ENCODE measurements around the gene C2orf92.

C2orf92 gene

GRCh38 chr2:97741686-97742085 lies 72.2 kb downstream of the C2orf92 start:
- H3K4me3 ChIP-seq (replicated peaks; ENCODE audit: low read depth, low read length), result no peak overlapping the region
- TF ChIP-seq CTCF (IDR thresholded peaks at IDR 0.05; ENCODE audit: insufficient read depth, low read length, poor library complexity, severe bottlenecking), result no peak
- no peaks in the 10 kb centered on the region for H3K27me3 ChIP-seq (replicated peaks; ENCODE audit: control insufficient read depth, insufficient read depth, low read length)
- no peak for DNase-seq (ENCODE audit: extremely low read depth, insufficient read length)
- H3K36me3 ChIP-seq (ENCODE audit: control insufficient read depth, insufficient read depth, low read length), result no peaks in the 10 kb centered on the region

DNA sequence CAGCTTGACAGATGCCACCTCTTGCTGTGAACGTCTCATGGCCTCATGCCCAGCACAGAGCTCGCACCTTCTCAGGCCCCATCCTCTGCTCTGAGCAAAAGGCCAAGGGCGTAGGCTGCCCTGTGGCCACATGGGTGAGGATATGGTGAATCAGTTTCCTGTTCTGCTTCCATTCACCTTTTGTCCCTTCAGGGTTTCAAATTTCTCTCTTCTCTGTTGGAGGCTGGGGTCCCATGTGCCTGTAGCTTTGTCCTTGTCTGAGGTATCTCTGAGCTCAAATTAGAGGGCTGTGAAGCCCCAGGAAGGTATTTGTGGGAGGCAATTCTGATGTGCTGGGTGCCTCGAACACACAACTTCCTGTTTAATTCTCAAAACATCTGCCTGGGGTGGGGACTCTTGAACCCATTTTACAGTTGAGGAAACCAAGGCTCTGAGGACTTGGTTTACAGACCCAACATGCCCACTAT lies 72.9 kb downstream of the C2orf92 start:
- no peak for TF ChIP-seq CTCF (IDR thresholded peaks at IDR 0.05; ENCODE audit: insufficient read depth, low read length, poor library complexity, severe bottlenecking)
- no peaks in the 10 kb centered on the region for H3K36me3 ChIP-seq (ENCODE audit: control insufficient read depth, insufficient read depth, low read length)
- no peak overlapping the region for H3K4me3 ChIP-seq (replicated peaks; ENCODE audit: low read depth, low read length)
- no peaks in the 10 kb centered on the region for H3K27me3 ChIP-seq (replicated peaks; ENCODE audit: control insufficient read depth, insufficient read depth, low read length)
- no peak for DNase-seq (ENCODE audit: extremely low read depth, insufficient read length)

DNA sequence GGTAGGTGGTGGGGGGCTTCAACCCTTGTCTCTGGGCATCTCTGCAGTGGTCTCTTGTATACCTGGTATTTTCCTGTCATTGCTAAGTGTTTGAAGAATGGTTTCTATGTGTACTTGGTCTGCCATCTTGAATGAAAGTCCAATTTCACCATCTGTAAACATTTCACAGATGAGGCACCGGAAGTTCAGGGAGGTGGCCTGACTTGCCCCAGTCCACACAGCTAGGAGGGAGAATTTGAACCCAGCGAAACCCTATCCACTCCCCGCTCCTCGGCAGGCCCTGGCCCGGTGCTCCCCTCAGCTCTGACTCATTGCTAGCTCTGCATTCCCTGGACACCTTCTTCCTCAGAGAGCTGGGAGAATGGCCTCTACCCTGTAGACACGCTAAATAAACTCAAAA lies 74.4 kb downstream of the C2orf92 start:
- no peaks in the 10 kb centered on the region for H3K36me3 ChIP-seq (ENCODE audit: control insufficient read depth, insufficient read depth, low read length)
- no peaks in the 10 kb centered on the region for H3K27me3 ChIP-seq (replicated peaks; ENCODE audit: control insufficient read depth, insufficient read depth, low read length)
- no peak for DNase-seq (ENCODE audit: extremely low read depth, insufficient read length)
- H3K4me3 ChIP-seq (replicated peaks; ENCODE audit: low read depth, low read length), result no peak overlapping the region
- TF ChIP-seq CTCF (IDR thresholded peaks at IDR 0.05; ENCODE audit: insufficient read depth, low read length, poor library complexity, severe bottlenecking), result no peak

GRCh38 chr2:97745474-97746174 lies 76.1 kb downstream of the C2orf92 start:
- no peak for TF ChIP-seq CTCF (IDR thresholded peaks at IDR 0.05; ENCODE audit: insufficient read depth, low read length, poor library complexity, severe bottlenecking)
- no peak for DNase-seq (ENCODE audit: extremely low read depth, insufficient read length)
- no peaks in the 10 kb centered on the region for H3K27me3 ChIP-seq (replicated peaks; ENCODE audit: control insufficient read depth, insufficient read depth, low read length)
- no peaks in the 10 kb centered on the region for H3K36me3 ChIP-seq (ENCODE audit: control insufficient read depth, insufficient read depth, low read length)
- H3K4me3 ChIP-seq (replicated peaks; ENCODE audit: low read depth, low read length), result no peak overlapping the region

DNA sequence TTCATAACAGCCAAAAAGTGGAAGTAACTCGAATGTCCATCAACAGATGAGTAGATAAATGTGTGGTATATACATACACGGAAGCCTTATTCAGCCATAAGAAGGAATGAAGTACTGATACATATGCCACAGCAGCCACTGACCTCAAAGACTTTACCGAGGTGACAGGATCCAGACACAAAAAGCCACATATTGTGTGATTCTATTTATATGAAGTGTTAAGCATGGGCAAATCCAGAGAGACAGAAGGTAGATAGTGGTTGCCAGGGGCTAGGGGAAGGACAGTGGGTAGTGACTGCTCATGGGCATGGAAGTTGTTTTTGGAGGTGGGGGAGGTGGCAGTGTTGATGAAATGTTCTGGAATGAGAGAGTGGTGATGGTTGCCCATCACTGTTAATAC lies 77.8 kb downstream of the C2orf92 start:
- no peak for DNase-seq (ENCODE audit: extremely low read depth, insufficient read length)
- Histone ChIP-seq H3K27me3 (replicated peaks; ENCODE audit: control insufficient read depth, insufficient read depth, low read length) (no peaks in the 10 kb centered on the region), H3K4me3 (replicated peaks; ENCODE audit: low read depth, low read length) (no peak overlapping the region), H3K36me3 (ENCODE audit: control insufficient read depth, insufficient read depth, low read length) (no peaks in the 10 kb centered on the region)
- no peak for TF ChIP-seq CTCF (IDR thresholded peaks at IDR 0.05; ENCODE audit: insufficient read depth, low read length, poor library complexity, severe bottlenecking)

GRCh38 chr2:97747716-97748115 lies 78.2 kb downstream of the C2orf92 start:
- TF ChIP-seq CTCF (IDR thresholded peaks at IDR 0.05; ENCODE audit: insufficient read depth, low read length, poor library complexity, severe bottlenecking), result no peak
- H3K27me3 ChIP-seq (replicated peaks; ENCODE audit: control insufficient read depth, insufficient read depth, low read length), result no peaks in the 10 kb centered on the region
- DNase-seq (ENCODE audit: extremely low read depth, insufficient read length), result no peak
- no peak overlapping the region for H3K4me3 ChIP-seq (replicated peaks; ENCODE audit: low read depth, low read length)
- no peaks in the 10 kb centered on the region for H3K36me3 ChIP-seq (ENCODE audit: control insufficient read depth, insufficient read depth, low read length)
